ENCODE results near the gene CCN6. TPM values are rescaled to one million over a fixed set of nuclear protein-coding genes. Genes with fewer than 3 reads are reported as not detected.

Gene CCN6
- total RNA-seq, 1 experiment from 2014 or later = not detected

- Histone ChIP-seq H3K9me3 (ENCODE audit: control insufficient read depth in 1 of 2, insufficient read depth in 1 of 2, low read depth in 1 of 2, low read length in 2 of 2) (no peaks in the 10 kb centered on the region), H3K27ac (ENCODE audit: low read depth, low read length) (no peak overlapping the region), H3K27me3 (ENCODE audit: insufficient read depth, low read length) (no peaks in the 10 kb centered on the region), H4K20me1 (ENCODE audit: insufficient read depth) (no peaks in the 10 kb centered on the region), H3K36me3 (ENCODE audit: control insufficient read depth in 1 of 2, insufficient read depth in 2 of 2, low read length in 2 of 2) (no peaks in the 10 kb centered on the region), H3K4me1 (ENCODE audit: control insufficient read depth in 1 of 2, insufficient read depth in 2 of 2, low read length in 2 of 2) (no peaks in the 10 kb centered on the region), H3K4me3 (replicated peaks in 1 of 2; ENCODE audit: low read depth in 1 of 2, low read length in 2 of 2) (no peak overlapping the region), H2AFZ (ENCODE audit: low read depth, low read length, poor library complexity, severe bottlenecking) (no peak overlapping the region), H3K9me2 (ENCODE audit: insufficient read depth) (no peaks in the 10 kb centered on the region), H3K9ac (ENCODE audit: low read length) (no peak overlapping the region), H3K79me2 (ENCODE audit: insufficient read depth, low read length) (no peaks in the 10 kb centered on the region), H3K4me2 (ENCODE audit: low read length) (no peak overlapping the region)
- ChIA-PET POLR2A (interaction anchor here (1.4 kb wide), 1 partner anchor 10 kb away, joined by 3 read pairs; the partner anchor contains the start of genes FAM229B and TUBE1), CTCF (no interaction called here), RAD21 (ENCODE audit: low non-redundant PET in 1 of 2, low total read pairs in 2 of 2, uncharacterized antibody in 2 of 2, unreplicated experiment in 2 of 2) (no interaction called here)
- intact Hi-C loops (cut with micrococcal nuclease) = no loop called here
- TF ChIP-seq JUND (IDR thresholded peaks at IDR 0.05) (no peak), SP1 (IDR thresholded peaks at IDR 0.05; ENCODE audit: low read depth) (no peak), CTCF (IDR thresholded peaks at IDR 0.05 in 2 of 3, conservative IDR thresholded peaks at IDR 0.05 in 1 of 3; ENCODE audit: borderline replicate concordance in 1 of 3, insufficient read depth in 1 of 3, low read depth in 2 of 3, low read length in 2 of 3) (no peak), SRF (IDR thresholded peaks at IDR 0.05; ENCODE audit: low read depth) (no peak), ATF3 (IDR thresholded peaks at IDR 0.05) (no peak), SIN3A (IDR thresholded peaks at IDR 0.05; ENCODE audit: low read depth) (no peak), ELF1 (IDR thresholded peaks at IDR 0.05; ENCODE audit: borderline replicate concordance, low read depth) (no peak), ZBTB33 (IDR thresholded peaks at IDR 0.05; ENCODE audit: extremely low read depth, insufficient replicate concordance, low read length) (no peak), ZNF274 (IDR thresholded peaks at IDR 0.05; ENCODE audit: low read depth, low read length) (no peak), CEBPB (IDR thresholded peaks at IDR 0.05; ENCODE audit: low read depth) (no peak), CBX3 (IDR thresholded peaks at IDR 0.05; ENCODE audit: low read depth) (no peak), FOSL1 (IDR thresholded peaks at IDR 0.05; ENCODE audit: low read depth) (no peak), EZH2 (IDR thresholded peaks at IDR 0.05) (no peak), EGR1 (IDR thresholded peaks at IDR 0.05; ENCODE audit: low read depth) (no peak)
- no TSS peak for BruUV-seq (replicated peaks)
- no peak for DNase-seq (ENCODE audit: low read depth, low spot score)
- no peak for ATAC-seq
These were observed 43.0 kb downstream of the CCN6 start for GRCh38 chr6:112096901-112097300.

Measured in HCT116 (cell line).